ENCODE data around the gene MTG1. TPM values are rescaled to one million over a fixed set of nuclear protein-coding genes. Genes with fewer than 3 reads are reported as not detected.
"Not testable (repeated sequence)": the region's sequence is repeated elsewhere in the genome, so short reads cannot be mapped to it uniquely, and the experiment has no call there.

Gene MTG1
- total RNA-seq, 1 donor, result 31.5 TPM

DNA sequence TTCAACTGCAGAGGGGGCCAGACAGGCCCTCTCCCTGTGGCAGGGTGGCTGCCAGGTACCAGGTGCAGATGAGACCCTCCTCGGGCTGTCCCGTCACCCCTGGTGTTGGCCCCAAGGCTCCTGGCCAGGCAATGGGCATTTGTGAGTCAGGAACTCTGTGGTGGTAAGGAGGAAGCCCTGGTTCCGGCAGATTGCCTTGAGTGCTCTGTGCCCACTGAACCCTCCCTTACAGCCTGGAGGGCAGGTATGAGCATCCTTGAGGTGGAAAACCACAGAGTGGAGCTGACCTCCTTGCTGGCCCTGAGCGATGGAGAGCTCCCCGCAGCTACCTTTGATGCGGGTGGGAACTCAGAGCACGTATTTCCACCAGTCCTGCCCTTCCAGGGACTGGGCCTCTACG lies 12.9 kb upstream of the MTG1 start:
- H3K9me3 ChIP-seq (ENCODE audit: low read depth, low read length), result no peaks in the 10 kb centered on the region
- no peaks in the 10 kb centered on the region for H3K4me1 ChIP-seq (ENCODE audit: insufficient read depth, low read length)
- no peak overlapping the region for H2AFZ ChIP-seq (ENCODE audit: low read length)
- no peak overlapping the region for H3K27ac ChIP-seq (ENCODE audit: low read depth, low read length)
- no peak for TF ChIP-seq CTCF (IDR thresholded peaks at IDR 0.05; ENCODE audit: extremely low read depth, low read depth, low read length)
- DNase-seq (ENCODE audit: insufficient read length, low spot score, missing footprints), result no peak
- no peaks in the 10 kb centered on the region for H4K20me1 ChIP-seq (ENCODE audit: insufficient read depth, low read length)
- no peaks in the 10 kb centered on the region for H3K79me2 ChIP-seq (ENCODE audit: insufficient read depth, low read length)
- H3K4me2 ChIP-seq (ENCODE audit: insufficient read depth, low read length), result no peak overlapping the region
- H3K36me3 ChIP-seq (ENCODE audit: insufficient read depth, low read length), result no peaks in the 10 kb centered on the region
- no peaks in the 10 kb centered on the region for H3K27me3 ChIP-seq (ENCODE audit: insufficient read depth, low read length)
- H3K4me3 ChIP-seq (ENCODE audit: insufficient read depth, low read length), result no peak overlapping the region

GRCh38 chr10:133383551-133383950 lies 10.4 kb upstream of the MTG1 start:
- Histone ChIP-seq H3K36me3 (ENCODE audit: insufficient read depth, low read length) (no peaks in the 10 kb centered on the region), H3K4me1 (ENCODE audit: insufficient read depth, low read length) (no peaks in the 10 kb centered on the region), H3K27me3 (ENCODE audit: insufficient read depth, low read length) (no peaks in the 10 kb centered on the region), H3K9me3 (ENCODE audit: low read depth, low read length) (no peaks in the 10 kb centered on the region), H4K20me1 (ENCODE audit: insufficient read depth, low read length) (no peaks in the 10 kb centered on the region), H2AFZ (ENCODE audit: low read length) (no peak overlapping the region), H3K4me3 (ENCODE audit: insufficient read depth, low read length) (no peak overlapping the region), H3K79me2 (ENCODE audit: insufficient read depth, low read length) (no peaks in the 10 kb centered on the region), H3K4me2 (ENCODE audit: insufficient read depth, low read length) (no peak overlapping the region), H3K27ac (ENCODE audit: low read depth, low read length) (no peak overlapping the region)
- no peak for TF ChIP-seq CTCF (IDR thresholded peaks at IDR 0.05; ENCODE audit: extremely low read depth, low read depth, low read length)
- no peak for DNase-seq (ENCODE audit: insufficient read length, low spot score, missing footprints)

GRCh38 chr10:133384071-133384470 lies 9.9 kb upstream of the MTG1 start:
- H3K27ac ChIP-seq (ENCODE audit: low read depth, low read length), result no peak overlapping the region
- H2AFZ ChIP-seq (ENCODE audit: low read length), result no peak overlapping the region
- H4K20me1 ChIP-seq (ENCODE audit: insufficient read depth, low read length), result no peaks in the 10 kb centered on the region
- no peak overlapping the region for H3K4me2 ChIP-seq (ENCODE audit: insufficient read depth, low read length)
- no peak for TF ChIP-seq CTCF (IDR thresholded peaks at IDR 0.05; ENCODE audit: extremely low read depth, low read depth, low read length)
- H3K36me3 ChIP-seq (ENCODE audit: insufficient read depth, low read length), result no peaks in the 10 kb centered on the region
- H3K4me1 ChIP-seq (ENCODE audit: insufficient read depth, low read length), result no peaks in the 10 kb centered on the region
- no peak for DNase-seq (ENCODE audit: insufficient read length, low spot score, missing footprints)
- no peak overlapping the region for H3K4me3 ChIP-seq (ENCODE audit: insufficient read depth, low read length)
- H3K27me3 ChIP-seq (ENCODE audit: insufficient read depth, low read length), result no peaks in the 10 kb centered on the region
- H3K79me2 ChIP-seq (ENCODE audit: insufficient read depth, low read length), result no peaks in the 10 kb centered on the region
- H3K9me3 ChIP-seq (ENCODE audit: low read depth, low read length), result no peaks in the 10 kb centered on the region

DNA sequence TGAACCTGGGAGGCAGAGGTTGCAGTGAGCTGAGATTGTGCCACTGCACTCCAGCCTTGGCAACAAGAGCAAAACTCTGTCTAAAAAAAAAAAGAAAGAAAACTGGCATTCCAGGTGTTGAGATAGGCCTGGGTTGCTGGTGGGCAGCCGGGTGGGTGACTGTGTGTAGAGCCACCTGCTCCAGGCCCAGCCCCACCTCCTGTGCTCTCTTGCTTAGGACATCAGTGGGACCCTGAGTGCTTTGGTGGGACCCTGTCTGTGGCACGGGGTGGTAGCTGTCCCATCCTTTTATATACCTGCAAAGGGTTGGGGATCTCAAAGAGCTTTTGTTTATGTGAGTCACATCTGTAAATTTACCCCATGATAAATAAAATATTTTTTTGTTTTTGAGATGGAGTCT lies 8.7 kb upstream of the MTG1 start:
- Histone ChIP-seq H3K36me3 (ENCODE audit: insufficient read depth, low read length) (no peaks in the 10 kb centered on the region), H3K9me3 (ENCODE audit: low read depth, low read length) (no peaks in the 10 kb centered on the region), H3K4me1 (ENCODE audit: insufficient read depth, low read length) (no peaks in the 10 kb centered on the region), H3K27ac (ENCODE audit: low read depth, low read length) (no peak overlapping the region), H3K27me3 (ENCODE audit: insufficient read depth, low read length) (no peaks in the 10 kb centered on the region), H3K79me2 (ENCODE audit: insufficient read depth, low read length) (no peaks in the 10 kb centered on the region), H4K20me1 (ENCODE audit: insufficient read depth, low read length) (no peaks in the 10 kb centered on the region), H3K4me3 (ENCODE audit: insufficient read depth, low read length) (no peak overlapping the region), H2AFZ (ENCODE audit: low read length) (no peak overlapping the region), H3K4me2 (ENCODE audit: insufficient read depth, low read length) (no peak overlapping the region)
- no peak for DNase-seq (ENCODE audit: insufficient read length, low spot score, missing footprints)
- no peak for TF ChIP-seq CTCF (IDR thresholded peaks at IDR 0.05; ENCODE audit: extremely low read depth, low read depth, low read length)

- not testable (repeated sequence) for H3K4me3 ChIP-seq (ENCODE audit: insufficient read depth, low read length); H2AFZ ChIP-seq (ENCODE audit: low read length); H3K9me3 ChIP-seq (ENCODE audit: low read depth, low read length); DNase-seq (ENCODE audit: insufficient read length, low spot score, missing footprints); H4K20me1 ChIP-seq (ENCODE audit: insufficient read depth, low read length); H3K27me3 ChIP-seq (ENCODE audit: insufficient read depth, low read length); H3K36me3 ChIP-seq (ENCODE audit: insufficient read depth, low read length); H3K27ac ChIP-seq (ENCODE audit: low read depth, low read length); H3K79me2 ChIP-seq (ENCODE audit: insufficient read depth, low read length); H3K4me2 ChIP-seq (ENCODE audit: insufficient read depth, low read length); H3K4me1 ChIP-seq (ENCODE audit: insufficient read depth, low read length)
These were observed 7.0 kb upstream of the MTG1 start for GRCh38 chr10:133386951-133387350.

Data from osteoblast (primary cell).